GM12801 (cell line): ENCODE results near the gene TBC1D22A.

Experiments
- TF ChIP-seq, protein P1 (sequence below): IDR thresholded peaks from one replicate; pipeline ENCODE4 v1.5.1; 2011; ENCODE audit warnings: control low read depth; ENCODE audit not compliant: insufficient read length; ENCODE audit errors: extremely low read depth

Gene TBC1D22A

DNA sequence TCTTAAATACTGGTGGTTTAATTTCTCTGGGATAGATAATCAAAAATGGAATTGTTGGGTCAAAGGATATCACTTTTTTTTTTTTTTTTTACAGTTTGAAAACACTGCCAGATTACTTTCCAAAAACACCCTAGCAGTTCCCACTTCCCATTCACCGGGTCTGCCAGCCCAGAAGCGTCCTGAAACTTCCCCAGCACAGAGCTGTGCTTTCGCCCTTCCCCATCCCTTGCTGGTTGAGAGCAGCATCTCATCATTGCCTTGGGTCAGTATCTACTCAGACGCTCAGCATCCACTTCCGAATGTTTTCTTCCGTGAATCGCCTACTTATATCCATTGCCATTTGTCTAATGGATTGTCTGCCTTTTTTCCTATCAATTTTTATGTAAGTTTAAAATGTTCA, 29.9 kb upstream of the TBC1D22A start:
- TF ChIP-seq, protein P1, sequence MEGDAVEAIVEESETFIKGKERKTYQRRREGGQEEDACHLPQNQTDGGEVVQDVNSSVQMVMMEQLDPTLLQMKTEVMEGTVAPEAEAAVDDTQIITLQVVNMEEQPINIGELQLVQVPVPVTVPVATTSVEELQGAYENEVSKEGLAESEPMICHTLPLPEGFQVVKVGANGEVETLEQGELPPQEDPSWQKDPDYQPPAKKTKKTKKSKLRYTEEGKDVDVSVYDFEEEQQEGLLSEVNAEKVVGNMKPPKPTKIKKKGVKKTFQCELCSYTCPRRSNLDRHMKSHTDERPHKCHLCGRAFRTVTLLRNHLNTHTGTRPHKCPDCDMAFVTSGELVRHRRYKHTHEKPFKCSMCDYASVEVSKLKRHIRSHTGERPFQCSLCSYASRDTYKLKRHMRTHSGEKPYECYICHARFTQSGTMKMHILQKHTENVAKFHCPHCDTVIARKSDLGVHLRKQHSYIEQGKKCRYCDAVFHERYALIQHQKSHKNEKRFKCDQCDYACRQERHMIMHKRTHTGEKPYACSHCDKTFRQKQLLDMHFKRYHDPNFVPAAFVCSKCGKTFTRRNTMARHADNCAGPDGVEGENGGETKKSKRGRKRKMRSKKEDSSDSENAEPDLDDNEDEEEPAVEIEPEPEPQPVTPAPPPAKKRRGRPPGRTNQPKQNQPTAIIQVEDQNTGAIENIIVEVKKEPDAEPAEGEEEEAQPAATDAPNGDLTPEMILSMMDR, result no peak

GRCh38 chr22:46734830-46735453, 27.5 kb upstream of the TBC1D22A start:
- TF ChIP-seq, protein P1, result no peak

DNA sequence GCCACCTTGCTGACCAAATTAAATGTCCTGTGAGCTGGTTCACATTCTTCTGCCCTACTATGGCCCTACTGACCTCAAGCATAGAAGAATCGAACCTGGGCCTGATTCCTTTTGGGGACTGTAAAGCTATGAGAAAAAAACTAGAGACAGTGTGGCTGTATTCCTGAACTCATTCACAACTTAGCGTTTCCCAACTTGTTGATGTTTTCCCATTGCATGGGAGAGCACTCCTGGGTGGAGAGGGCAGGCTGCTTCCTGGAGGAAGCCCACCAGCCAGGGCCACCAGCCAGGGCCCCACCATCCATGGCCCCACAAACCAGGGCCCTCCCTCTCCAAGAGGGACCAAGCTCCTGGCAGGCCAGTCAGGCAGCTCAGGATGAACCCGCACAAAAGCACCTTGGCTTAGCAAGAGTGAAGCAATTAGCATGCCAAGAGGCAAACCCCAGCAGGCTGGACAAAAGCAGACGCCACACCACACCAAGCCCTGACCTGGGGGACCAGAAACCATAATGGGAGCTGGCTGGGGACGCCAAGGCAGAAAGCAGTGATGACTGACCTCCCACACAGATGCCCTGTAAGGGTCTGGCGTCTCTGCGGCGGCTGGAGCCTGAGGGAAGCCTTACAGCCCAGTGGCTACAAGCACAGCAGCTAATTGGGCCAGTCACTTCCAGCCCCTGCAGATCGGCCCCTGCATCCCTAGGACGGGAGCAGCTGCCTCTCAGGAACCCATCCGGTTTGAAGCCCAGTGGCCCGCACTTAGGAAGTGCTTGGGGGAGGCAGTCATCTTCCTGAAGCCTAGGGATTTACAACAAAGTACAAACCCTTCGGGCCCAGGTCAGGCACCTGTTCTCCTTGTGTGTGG, 26.5 kb upstream of the TBC1D22A start:
- TF ChIP-seq, protein P1, result no peak

DNA sequence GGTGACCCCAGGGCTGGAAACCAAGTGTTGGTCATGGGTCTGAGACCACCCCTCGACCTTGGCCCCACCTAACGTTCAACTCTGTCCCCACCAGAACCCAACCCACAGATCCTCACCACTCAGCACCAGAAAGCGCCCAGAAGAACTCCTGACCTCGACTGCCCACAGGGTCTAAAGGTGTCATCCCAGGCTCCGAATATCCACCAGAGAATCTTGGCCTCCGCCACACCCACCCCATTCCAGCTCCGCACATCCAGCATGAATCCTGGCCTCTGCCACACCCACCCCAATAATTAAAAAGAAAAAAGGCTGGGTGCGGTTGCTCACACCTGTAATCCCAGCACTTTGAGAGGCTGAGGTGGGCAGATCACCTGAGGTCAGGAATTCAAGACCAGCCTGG, 25.7 kb upstream of the TBC1D22A start:
- TF ChIP-seq, protein P1, result no peak

GRCh38 chr22:46737105-46737975, 25.1 kb upstream of the TBC1D22A start:
- TF ChIP-seq, protein P1, result no peak

DNA sequence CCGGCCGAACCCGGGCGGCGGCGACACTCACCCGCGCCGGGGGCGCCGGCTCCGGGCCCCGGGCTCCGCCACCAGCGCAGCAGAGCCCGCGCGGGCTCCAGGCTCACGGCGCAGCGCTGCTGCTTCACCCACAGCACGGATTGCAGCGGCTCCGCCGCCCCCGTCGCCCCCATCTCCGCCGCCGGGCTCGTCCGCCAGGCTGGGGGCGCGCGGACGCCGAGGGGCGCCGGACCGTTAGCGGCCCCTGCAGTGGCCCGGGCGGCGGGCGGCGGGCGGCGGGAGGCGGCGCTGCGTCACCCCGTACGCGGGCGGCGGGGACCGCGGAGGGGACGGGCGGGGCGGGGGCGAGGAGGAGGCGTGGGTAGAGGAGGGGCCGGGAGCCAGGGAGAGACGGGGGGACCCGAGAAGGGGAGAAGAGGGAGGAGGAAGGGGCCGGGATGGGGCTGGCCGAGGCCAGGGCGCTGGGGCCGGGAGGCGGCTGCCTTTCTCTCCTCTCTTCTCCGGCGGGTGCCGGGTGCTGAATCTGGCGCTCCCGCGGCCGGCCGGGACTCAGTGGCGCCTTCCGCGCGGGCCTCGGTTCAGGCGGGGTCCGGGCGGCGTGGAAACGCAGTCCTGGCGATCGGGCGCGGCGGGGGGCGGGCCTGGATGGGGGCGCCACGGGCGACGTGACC, 24.3 kb upstream of the TBC1D22A start, which contains the start of gene CERK:
Gene CERK (minus strand): TSS at position 277 of the 671 bp plus-strand sequence. CDS start 104 bp downstream, at position 173.
- TF ChIP-seq, protein P1, result no peak
